ENCODE data around the gene GP1BB.
"Not testable (repeated sequence)": the region's sequence is repeated elsewhere in the genome, so short reads cannot be mapped to it uniquely, and the experiment has no call there.

Gene GP1BB

GRCh38 chr22:19693981-19694670 lies 29.2 kb upstream of the GP1BB start:
- no peak for DNase-seq

- no peak for DNase-seq
Measured at GRCh38 chr22:19694696-19695095, 28.6 kb upstream of the GP1BB start.

- DNase-seq: no peak
Measured at GRCh38 chr22:19696504-19697276, 26.6 kb upstream of the GP1BB start.

GRCh38 chr22:19697871-19698270 lies 25.5 kb upstream of the GP1BB start:
- not testable (repeated sequence) for DNase-seq

GRCh38 chr22:19700790-19701419 lies 22.4 kb upstream of the GP1BB start:
- no peak for DNase-seq

- no peak for DNase-seq
Measured at GRCh38 chr22:19701420-19702145, 21.8 kb upstream of the GP1BB start.

- no peak for DNase-seq
Measured at GRCh38 chr22:19703869-19704268, 19.5 kb upstream of the GP1BB start.

- DNase-seq: no peak
Measured at GRCh38 chr22:19704355-19705015, 18.9 kb upstream of the GP1BB start.

- DNase-seq: no peak
Measured at GRCh38 chr22:19705181-19705934, 18.0 kb upstream of the GP1BB start.

- DNase-seq: no peak
Measured at GRCh38 chr22:19706661-19707151, 16.6 kb upstream of the GP1BB start.

GRCh38 chr22:19707347-19708290 lies 15.7 kb upstream of the GP1BB start:
- DNase-seq: no peak

GRCh38 chr22:19708321-19709011 lies 14.9 kb upstream of the GP1BB start:
- no peak for DNase-seq

- DNase-seq: no peak
Measured at GRCh38 chr22:19709063-19709769, 14.1 kb upstream of the GP1BB start.

GRCh38 chr22:19710020-19710768 lies 13.1 kb upstream of the GP1BB start:
- DNase-seq: no peak

GRCh38 chr22:19710769-19711106 lies 12.6 kb upstream of the GP1BB start:
- DNase-seq: no peak

GRCh38 chr22:19713245-19713644 lies 10.1 kb upstream of the GP1BB start:
- DNase-seq: no peak

- no peak for DNase-seq
Measured at GRCh38 chr22:19713650-19714311, 9.6 kb upstream of the GP1BB start.
